GM19438 (cell line): Measurements from ENCODE around the gene DCX.
"Not testable (repeated sequence)": the region's sequence is repeated elsewhere in the genome, so short reads cannot be mapped to it uniquely, and the experiment has no call there.

Experiments
- ATAC-seq: cut with Tn5 transposase; IDR thresholded peaks from one replicate; pipeline ENCODE4 v1.9.1; 2021; ENCODE audit warnings: low read depth; ENCODE audit not compliant: unreplicated experiment

The DCX gene

GRCh38 chrX:111375747-111376146 is 36.2 kb downstream of the DCX start:
- ATAC-seq, result no peak

DNA sequence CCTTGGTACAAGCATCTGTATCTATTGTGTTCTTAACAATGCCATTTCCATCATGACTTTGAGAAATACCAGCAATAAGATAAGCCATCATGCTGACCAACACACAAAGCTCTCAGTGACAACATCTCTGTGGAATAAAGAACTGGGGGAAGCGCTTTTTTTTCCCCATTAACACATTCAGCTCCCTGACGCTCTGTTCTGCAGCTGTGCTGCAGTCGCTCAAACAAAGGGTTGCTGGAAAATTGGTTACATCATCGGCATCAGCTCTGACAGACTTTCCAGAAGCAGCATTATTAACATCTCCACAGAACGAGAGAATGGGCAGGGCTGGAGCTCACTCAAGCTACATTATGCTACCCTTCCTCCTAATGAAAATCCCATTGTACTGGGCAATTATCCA is 39.9 kb downstream of the DCX start:
- ATAC-seq, result no peak

- ATAC-seq, result no peak
Measured at GRCh38 chrX:111365770-111366325, 46.1 kb downstream of the DCX start.

DNA sequence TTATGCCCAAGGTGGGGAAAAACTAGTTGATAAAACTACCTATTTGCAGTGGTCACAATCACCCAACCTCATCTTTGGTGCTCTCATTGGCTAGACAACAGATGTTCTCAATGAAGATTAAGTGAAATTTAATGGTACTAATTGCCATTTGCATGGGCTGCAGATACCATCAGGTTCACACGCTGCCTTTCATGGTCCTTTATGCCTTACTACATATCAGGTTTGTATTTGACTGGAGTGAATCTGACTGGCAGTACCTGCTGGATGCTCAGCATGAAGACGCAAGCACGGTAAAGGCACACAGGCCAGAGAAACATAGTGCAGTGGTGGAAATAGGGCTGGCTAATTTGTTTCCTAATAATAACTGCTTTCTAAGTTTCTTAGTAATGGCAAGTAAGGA is 48.3 kb downstream of the DCX start:
- no peak for ATAC-seq

GRCh38 chrX:111361751-111362150 is 50.2 kb downstream of the DCX start:
- no peak for ATAC-seq

GRCh38 chrX:111360839-111361238 is 51.2 kb downstream of the DCX start:
- ATAC-seq, result no peak

GRCh38 chrX:111355523-111356115 is 56.4 kb downstream of the DCX start:
- no peak for ATAC-seq

GRCh38 chrX:111354496-111354895 is 57.5 kb downstream of the DCX start:
- ATAC-seq, result no peak

DNA sequence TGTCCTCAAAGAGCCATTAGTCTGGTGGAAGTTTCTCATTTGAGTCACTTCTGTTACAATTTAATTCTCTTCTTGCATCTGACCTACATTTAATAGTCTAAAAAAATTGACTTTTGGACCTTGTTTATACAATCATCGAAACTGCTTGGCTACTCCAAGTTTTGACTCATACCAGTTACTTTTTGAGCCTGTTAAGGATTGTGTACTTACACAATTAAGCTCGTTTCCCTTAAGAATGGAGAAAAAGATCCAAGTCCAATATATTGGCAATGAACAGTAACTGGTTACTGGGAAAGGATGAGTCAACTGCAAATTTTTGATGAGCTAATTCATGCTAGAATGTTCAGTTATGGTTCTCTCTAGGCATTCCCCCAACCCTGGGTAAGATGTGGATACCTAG is 58.2 kb downstream of the DCX start:
- no peak for ATAC-seq

DNA sequence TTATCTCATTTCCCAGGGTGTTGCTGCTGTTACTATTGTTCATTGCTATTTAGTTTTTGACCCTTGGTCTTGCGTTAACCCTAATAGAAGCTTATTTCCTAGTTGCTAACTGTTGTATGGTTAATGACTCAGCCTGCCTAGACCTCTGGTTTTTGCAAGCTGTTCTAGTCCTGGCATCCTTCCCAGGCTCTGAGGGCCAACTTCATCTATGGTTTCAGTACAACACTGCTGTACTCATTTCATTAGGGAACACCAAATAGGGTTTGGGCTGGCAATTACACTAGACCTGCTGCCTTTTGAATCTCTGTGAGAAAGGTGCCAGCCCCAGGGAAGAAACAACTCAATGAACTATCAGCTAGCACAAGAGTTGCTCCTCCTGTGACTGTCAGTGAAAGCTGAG is 59.6 kb downstream of the DCX start:
- no peak for ATAC-seq

- no peak for ATAC-seq
Measured at GRCh38 chrX:111349934-111350333, 62.1 kb downstream of the DCX start.

DNA sequence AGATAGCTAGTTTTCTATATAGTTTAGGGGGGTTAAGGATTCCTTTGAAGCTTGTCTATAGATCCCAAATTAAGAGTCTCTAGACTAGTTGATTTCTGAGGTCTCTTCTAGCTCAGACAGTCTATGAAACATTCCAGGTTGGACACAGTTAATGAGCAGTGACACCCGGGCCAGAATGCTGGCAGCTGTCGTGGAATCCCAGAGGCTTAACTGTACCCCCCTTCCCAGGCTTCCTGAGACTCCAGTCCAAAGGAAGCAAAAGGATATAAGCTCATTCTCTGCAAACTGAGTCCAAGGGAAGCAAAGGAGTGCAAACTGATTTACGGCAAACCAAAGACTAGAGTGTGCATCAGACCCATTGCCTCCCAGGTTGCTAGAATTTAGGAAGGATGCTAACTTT is 62.9 kb downstream of the DCX start:
- ATAC-seq, result no peak

DNA sequence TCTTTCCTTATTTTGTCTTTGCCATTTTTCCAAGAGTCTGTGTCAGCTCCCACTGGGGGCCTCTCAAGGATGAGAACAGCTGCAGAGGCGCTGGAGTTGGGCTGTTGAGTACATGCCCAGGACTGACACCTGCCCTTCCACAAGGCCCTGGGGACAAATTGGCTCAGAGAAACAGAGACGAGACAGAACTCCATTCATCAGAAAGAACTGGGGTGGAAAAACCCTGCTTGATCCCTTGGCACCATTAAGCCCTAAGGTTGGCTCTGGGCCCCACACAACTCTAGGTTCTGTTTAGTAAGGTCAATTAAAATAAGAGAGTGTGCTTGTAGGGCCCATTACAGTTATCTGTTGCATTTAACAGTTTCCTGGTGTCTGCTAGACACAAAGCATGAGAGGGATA is 63.6 kb downstream of the DCX start:
- no peak for ATAC-seq

- ATAC-seq, result not testable (repeated sequence)
Measured at GRCh38 chrX:111346150-111346549, 65.8 kb downstream of the DCX start.

GRCh38 chrX:111340054-111340453 is 71.9 kb downstream of the DCX start:
- ATAC-seq, result no peak

DNA sequence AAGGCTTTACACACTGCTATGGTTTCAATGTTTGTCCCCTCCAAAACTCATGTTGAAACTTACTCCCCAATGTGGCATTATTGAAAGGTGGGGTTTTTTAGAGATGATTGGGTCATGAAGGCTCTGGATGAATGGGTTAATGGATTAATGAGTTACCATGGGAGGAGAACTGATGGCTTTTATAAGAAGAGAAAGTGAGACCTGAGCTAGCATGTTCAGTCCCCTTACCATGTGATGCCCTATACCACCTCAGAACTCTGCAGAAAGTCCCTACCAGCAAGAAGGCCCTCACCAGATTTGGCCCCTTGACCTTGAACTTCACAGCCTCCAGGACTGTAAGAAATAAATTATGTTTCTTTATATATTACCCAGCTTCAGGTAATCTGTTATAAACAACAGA is 72.8 kb downstream of the DCX start:
- no peak for ATAC-seq

- no peak for ATAC-seq
Measured at GRCh38 chrX:111338095-111338698, 73.8 kb downstream of the DCX start.

DNA sequence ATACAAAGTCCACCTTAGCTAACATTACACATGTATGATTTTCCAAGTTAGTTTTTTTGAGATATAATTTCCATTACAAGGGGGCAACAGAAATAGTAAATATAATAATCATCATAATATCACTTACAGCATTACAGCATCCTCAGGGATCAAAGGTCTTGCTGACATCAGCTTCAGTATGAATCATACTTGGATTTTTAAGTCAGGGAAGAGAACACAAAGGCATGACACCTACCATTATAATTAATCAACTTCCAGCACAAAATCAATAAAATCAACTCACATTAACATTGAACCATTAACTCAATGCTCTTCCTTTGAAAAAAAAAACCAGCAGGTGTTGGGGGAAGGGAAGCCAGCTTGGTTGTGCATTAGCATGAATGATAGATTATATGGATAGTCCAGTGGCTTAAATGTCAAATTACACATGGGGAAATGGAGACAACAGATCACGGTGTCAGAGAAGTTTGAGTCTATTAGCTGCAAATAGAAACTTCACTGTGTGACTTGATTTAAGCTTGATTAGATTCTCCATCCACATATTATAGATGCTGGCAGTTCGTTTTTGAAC is 74.8 kb downstream of the DCX start:
- ATAC-seq, result no peak

DNA sequence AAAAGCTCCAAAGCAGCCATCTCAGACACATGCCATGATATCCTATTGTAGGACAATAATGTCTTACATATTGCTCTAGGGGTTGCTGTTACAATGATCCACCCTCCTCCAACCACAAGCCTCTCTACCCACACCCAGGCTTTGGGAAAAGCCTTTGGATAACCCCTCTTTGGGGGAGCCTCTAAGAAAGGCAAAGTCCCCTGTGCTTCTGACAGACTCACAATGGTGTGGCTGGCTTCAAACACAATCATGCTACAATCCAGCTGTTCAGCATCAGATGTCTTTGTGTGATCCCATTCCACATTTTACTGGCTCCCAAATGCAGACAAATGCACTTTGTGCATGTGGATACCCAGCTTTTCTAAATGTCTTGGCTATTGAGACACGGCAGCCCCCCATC is 75.9 kb downstream of the DCX start:
- no peak for ATAC-seq

DNA sequence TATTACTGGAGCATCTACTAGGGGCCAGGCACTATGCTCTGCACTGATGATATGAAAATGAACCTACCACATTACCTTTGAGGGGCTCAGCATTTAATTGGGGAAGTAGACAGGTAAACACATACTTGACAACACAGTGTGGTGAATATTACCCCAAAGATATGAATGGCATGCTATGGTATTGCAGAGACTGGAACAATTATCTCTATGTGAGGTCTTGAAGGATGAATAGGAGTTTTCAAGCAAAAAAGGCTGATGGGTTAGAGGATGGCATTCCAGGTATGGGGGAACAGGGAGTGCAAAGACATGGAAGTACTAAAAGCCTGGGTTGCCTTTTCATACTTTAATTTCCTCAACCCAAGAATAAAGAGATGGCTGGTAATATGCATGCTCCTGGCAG is 82.6 kb downstream of the DCX start:
- ATAC-seq, result no peak

DNA sequence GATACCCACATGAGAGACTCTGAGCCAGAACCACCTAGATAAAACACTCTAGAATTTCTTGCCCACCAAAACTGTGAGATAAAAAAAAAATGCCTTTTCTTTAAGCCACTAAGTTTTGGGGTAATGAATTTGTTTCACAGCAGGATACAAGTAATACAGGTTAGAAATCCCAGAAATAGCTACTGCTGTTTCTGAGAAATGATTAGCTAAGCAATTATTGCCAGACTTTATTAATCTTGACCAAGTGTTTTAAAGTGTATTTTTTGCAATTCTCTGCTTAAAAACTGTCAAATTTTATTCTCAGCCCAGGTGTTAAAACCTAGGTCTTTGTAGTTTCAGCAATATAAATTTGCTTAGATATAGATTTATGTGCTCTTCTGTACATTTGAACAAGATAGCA is 83.1 kb downstream of the DCX start:
- ATAC-seq, result no peak

DNA sequence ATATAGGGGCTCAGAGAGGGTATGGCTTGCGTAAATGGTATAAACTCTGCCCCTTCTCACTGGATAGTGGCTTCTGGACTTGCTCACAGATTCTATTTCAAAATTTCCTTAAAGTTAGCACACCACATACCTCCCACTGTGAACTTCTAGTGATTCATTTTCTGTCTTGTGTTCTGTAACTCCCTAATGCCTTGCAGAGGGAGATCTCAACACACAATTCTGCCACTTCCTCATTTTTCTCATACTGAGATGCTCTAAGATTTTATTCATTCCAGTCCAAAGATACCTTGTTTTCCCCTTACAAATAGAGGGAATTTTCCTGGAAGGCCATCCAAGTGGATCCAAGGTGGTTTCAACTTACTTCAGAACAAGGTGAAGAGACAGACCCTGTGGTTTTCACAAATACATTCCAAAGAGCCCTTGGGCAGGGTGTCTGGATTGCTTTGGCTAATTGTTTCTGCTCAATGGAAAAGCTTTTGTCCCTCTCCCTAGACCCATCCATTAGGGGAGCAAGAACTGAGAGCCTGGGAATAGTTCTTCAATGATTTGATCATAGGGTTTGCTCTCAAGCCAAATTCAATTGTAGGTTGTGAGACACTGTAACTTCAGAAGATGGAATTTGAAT is 89.6 kb downstream of the DCX start:
- ATAC-seq, result no peak
